Activated effector memory CD4-positive, alpha-beta T cell treated with Interleukin-2 at 50 U/mL for 16 hours (primary cell): Measurements from ENCODE around the gene PPY.
"Not testable (repeated sequence)": the region's sequence is repeated elsewhere in the genome, so short reads cannot be mapped to it uniquely, and the experiment has no call there.

Experiments used
- DNase-seq: peaks from one replicate; pipeline ENCODE4 v3.0.0-alpha.2; 2020

The PPY gene

GRCh38 chr17:43928609-43929008 lies 13.7 kb downstream of the PPY start:
- no peak for DNase-seq

- DNase-seq: not testable (repeated sequence)
These were observed 14.3 kb downstream of the PPY start for GRCh38 chr17:43927929-43928328.

DNA sequence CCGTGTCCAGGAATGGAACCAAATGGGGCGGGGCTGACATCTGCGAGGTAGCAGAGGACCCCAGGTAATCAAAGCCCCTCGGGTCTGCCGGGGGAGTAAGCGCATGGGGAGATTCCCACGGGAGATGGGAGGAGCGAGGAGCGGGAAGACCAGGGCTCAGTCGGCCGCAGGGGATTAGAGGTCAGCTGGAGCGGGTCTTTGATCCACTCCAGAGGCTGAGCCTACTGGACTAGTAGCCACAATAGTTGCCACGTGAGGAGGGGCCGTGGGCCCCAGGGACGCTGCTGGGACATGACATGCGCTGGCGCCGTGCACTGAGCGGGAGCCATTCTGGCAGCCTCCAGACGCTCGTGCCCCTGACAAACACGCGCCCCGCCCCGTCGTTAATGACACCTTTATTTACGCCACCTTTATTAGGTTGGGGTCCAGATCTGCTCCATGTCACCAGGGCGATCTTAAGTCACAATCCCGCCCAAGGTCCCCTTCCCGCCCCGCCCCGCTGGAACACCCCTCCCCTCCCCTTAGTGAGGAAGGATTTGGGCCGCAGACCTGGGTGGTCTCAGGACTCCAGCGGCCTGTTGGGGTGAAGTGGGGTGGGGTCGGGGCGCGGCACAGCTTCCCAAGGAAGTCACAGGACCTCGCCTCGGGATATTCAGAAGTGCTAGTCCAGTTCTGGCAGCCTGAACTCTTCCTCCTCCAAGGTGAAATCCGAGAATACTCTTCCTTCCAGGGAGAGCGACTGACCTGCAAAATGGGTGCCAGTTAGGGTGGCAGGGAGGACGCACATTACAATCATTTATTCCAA lies 15.0 kb downstream of the PPY start:
- no peak for DNase-seq

GRCh38 chr17:43924558-43924957 lies 17.7 kb downstream of the PPY start:
- no peak for DNase-seq

GRCh38 chr17:43920500-43921095 lies 21.7 kb downstream of the PPY start:
- DNase-seq: no peak

DNA sequence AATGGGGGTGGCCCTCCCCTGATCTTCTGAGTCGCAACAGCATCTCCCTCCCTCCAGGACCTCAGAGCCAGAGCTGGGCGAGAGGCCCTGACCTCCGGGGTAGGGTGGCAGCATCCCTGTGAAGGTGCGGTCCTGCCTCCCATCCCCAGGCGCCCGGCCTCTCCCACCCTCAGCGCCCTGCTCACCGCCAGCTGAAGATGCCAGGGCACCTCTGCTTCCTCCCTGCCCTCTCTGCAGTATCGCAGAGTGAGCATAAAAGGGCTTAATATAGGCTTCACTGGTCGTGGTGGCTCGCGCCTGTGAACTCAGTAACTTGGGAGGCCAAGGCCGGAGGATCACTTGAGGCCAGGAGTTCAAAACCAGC lies 24.3 kb downstream of the PPY start:
- DNase-seq: no peak

GRCh38 chr17:43917348-43918025 lies 24.8 kb downstream of the PPY start:
- DNase-seq: peak; percentile 30

GRCh38 chr17:43917016-43917347 lies 25.3 kb downstream of the PPY start:
- DNase-seq: no peak

DNA sequence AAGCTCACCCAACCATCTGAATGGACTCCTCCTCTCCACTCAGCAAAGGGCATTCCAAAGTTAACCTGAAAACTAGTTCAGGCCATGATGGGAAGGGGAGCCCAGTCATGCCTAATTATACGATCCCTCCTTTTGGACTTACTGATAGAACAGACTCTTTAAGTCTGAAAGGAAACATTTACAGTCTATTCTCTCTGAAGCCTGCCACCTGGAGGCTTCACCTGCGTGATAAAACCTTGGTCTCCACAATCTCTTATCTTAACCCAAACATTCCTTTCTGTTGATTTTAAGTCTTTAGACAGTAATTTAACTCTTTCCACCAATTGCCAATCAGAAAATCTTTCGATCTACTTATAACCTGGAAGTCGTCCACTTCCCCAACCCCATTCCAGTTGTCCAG lies 25.9 kb downstream of the PPY start:
- DNase-seq: no peak

DNA sequence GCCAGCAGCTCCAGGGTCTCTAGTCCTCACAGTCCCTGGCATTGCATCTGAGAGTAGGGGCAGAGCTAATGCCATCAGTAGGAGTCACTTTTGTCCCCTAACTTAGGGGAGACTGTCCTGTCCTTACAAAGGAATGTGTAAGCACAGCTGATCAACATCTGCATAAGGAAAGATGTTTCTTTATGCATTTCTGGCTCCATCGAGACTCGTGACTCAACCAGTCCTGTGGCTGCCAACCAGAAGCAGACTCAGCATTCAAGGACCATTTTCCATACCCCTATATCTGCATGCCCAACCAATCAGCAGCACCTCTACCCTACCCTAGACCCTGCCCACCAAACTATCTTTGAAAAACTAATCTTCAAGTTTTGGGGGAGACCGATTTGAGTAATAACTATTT lies 26.7 kb downstream of the PPY start:
- no peak for DNase-seq

DNA sequence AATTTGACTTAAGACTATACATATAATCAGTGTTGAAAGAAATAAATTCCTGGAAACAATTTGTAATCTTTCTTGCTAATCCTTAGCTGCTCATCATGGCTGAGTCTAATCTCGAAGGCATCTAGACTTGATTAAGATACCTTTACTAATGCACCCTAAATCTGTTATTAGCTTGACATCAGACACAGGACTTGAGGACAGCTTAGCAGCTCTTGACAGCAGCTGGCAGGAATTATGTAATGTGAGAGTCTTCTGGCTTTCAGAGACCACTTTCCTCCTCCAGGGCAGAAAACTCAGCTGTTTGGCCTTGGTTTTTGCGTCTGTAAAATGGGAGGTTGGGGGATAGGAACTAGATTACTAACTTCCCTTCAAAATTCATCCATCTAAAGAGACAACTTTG lies 27.8 kb downstream of the PPY start:
- no peak for DNase-seq

DNA sequence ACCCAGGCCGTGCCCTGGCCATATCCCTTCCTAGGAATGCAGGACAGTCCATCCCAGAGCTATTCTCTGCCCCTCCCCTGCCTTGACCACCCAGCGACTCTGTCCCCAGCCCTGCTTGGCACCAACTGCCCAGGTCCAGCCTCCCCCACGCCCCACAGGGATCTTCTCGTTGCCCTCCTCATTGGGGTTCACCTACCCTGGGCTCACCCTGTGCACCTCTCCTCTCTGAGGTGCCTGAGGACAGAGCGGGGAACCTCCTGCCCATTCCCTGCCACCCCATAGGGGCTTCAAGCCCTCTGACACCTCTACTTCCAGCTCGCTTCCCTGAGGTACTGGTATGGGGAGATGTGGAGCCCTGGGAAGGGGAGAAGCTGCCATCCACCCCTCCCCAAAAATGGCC lies 28.7 kb downstream of the PPY start:
- DNase-seq: no peak

- DNase-seq: no peak
These were observed 29.5 kb downstream of the PPY start for GRCh38 chr17:43912635-43913304.

GRCh38 chr17:43911904-43912303 lies 30.4 kb downstream of the PPY start:
- no peak for DNase-seq

DNA sequence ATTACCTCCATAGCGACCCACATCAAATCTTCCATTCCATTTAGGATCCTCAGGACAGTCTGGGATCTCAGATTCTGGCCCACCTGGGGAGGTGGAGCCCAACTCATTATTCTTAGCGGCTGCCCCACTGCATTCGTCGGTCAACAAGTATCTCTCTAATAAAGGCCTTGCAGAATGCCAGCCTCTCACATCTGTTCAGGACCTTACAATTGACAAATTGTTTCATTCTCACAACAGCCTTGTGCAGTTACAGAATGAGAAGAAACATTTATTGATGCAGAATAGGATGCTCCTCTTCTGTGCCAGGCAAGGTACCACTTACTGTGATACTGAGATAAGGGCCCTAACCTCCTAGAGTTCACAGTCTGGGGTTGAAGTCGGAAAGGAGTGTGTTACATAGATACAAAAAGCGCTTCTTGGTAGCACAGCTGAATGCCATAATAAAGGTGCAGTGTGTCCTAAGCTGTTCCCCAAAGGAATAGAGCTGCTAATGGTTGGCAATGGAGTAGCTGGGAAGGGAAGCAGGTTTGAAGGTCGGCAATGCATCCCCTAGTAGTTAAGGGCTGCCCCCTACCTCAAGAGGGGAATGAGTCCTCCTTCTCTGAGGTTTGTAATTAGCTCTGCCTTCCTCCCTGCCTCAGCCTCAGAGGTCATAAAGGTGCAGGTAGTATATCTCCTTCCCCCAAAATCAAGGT lies 32.6 kb downstream of the PPY start:
- no peak for DNase-seq

- peak; percentile 42 for DNase-seq
These were observed 34.1 kb downstream of the PPY start for GRCh38 chr17:43907998-43908721.

GRCh38 chr17:43907425-43907981 lies 34.8 kb downstream of the PPY start, which contains the start of gene MPP2:
Gene MPP2, minus strand, starts transcription at chr17:43907536. Its CDS starts 3,076 bp downstream, at chr17:43904460.
- peak; percentile 40 for DNase-seq

DNA sequence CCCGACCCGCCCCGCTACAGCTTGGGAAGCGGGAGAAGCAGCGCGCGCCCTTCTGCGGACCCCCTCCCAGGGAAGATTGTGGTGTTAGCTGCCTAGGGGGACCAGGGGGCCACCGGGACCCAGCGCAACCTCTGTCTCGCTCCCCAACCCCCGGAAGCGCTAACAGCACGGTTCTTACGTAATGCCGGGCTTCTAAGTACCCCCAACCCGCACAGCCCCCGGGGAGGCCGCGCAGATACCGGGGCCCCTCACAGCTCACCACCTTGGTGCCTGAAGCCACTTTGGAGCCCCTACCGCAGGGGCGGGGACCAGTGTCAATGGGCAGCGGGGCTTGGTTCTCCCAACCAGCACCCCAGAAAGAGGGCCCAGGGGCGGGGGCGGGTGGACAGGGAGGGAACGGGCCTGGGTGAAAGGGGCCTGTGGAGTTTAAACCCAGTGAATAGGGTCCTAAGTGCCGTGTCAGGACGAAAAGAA lies 35.3 kb downstream of the PPY start:
- DNase-seq: no peak

GRCh38 chr17:43905985-43906852 lies 36.1 kb downstream of the PPY start:
- DNase-seq: no peak

- no peak for DNase-seq
These were observed 36.8 kb downstream of the PPY start for GRCh38 chr17:43905400-43905984.
